ENCODE data around the gene ATP2A3.
"Not testable (repeated sequence)": the region's sequence is repeated elsewhere in the genome, so short reads cannot be mapped to it uniquely, and the experiment has no call there.

Gene ATP2A3

GRCh38 chr17:3952186-3952585, 12.1 kb downstream of the ATP2A3 start:
- no peak for DNase-seq

- DNase-seq: no peak
Observed at GRCh38 chr17:3951420-3951819, 12.8 kb downstream of the ATP2A3 start.

GRCh38 chr17:3951003-3951402, 13.2 kb downstream of the ATP2A3 start:
- DNase-seq: no peak

GRCh38 chr17:3950584-3950983, 13.7 kb downstream of the ATP2A3 start:
- DNase-seq: no peak

GRCh38 chr17:3949418-3949817, 14.8 kb downstream of the ATP2A3 start:
- no peak for DNase-seq

- DNase-seq: not testable (repeated sequence)
Observed at GRCh38 chr17:3948551-3948950, 15.7 kb downstream of the ATP2A3 start.

- DNase-seq: no peak
Observed at GRCh38 chr17:3947318-3947810, 16.9 kb downstream of the ATP2A3 start.

- no peak for DNase-seq
Observed at GRCh38 chr17:3946711-3947235, 17.5 kb downstream of the ATP2A3 start.

- no peak for DNase-seq
Observed at GRCh38 chr17:3944485-3945388, 19.5 kb downstream of the ATP2A3 start.

- no peak for DNase-seq
Observed at GRCh38 chr17:3943240-3943891, 20.9 kb downstream of the ATP2A3 start.

- no peak for DNase-seq
Observed at GRCh38 chr17:3940965-3941698, 23.1 kb downstream of the ATP2A3 start.

- DNase-seq: no peak
Observed at GRCh38 chr17:3937359-3937758, 26.9 kb downstream of the ATP2A3 start.

- no peak for DNase-seq
Observed at GRCh38 chr17:3935825-3936355, 28.3 kb downstream of the ATP2A3 start.

GRCh38 chr17:3935140-3935542, 29.1 kb downstream of the ATP2A3 start:
- peak; percentile 39 for DNase-seq

GRCh38 chr17:3929764-3930163, 34.5 kb downstream of the ATP2A3 start:
- no peak for DNase-seq

- no peak for DNase-seq
Observed at GRCh38 chr17:3929181-3929580, 35.1 kb downstream of the ATP2A3 start.

GRCh38 chr17:3928406-3928805, 35.8 kb downstream of the ATP2A3 start:
- DNase-seq: no peak

GRCh38 chr17:3927628-3928340, 36.5 kb downstream of the ATP2A3 start:
- DNase-seq: no peak

- DNase-seq: no peak
Observed at GRCh38 chr17:3926860-3927627, 37.2 kb downstream of the ATP2A3 start.

- DNase-seq: no peak
Observed at GRCh38 chr17:3925684-3926485, 38.4 kb downstream of the ATP2A3 start.
